NCI-H1105 (cell line): Measurements from ENCODE around the gene NOX5.

Experiments used
- DNase-seq: peaks from one replicate; lab custom pipeline; 2025; lab: John Stamatoyannopoulos, UW

The NOX5 gene

GRCh38 chr15:69100821-69101220 is 86.3 kb downstream of the NOX5 start:
- DNase-seq, result no peak

DNA sequence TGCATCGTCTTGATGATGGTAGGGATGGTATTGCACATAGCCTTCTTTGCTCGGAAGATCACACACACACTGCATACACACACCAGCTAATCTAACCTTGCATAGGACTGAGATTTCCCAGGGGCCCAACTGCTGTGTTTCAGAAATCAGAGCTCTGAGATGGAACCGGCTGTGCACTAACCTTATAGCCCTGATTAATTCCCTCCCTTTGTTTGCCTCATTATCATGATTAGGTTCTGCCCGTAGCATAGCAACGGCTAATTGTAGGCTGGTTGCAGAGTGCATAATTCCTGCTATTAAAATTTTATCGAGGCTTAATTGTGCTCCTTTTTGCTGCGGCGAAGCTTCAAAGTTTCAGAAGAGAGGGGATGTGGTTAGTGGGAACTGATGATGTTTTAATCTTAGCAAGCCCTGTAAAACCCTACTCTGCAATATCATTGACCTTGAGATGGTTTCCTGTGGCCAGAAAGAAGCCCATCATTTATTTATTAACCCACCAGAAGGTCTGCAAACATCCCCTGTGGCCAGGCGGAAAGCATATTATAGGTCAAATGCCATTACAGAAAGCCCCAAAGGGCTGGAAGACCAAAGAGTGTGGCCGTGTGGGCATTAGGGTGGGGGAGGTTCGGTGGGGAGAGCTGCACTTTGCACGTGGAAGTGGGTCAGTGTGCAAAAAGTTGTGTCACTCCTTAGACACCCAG is 89.7 kb downstream of the NOX5 start:
- DNase-seq, result peak; percentile 89

- DNase-seq, result no peak
Observed at GRCh38 chr15:69105451-69105985, 91.0 kb downstream of the NOX5 start.

DNA sequence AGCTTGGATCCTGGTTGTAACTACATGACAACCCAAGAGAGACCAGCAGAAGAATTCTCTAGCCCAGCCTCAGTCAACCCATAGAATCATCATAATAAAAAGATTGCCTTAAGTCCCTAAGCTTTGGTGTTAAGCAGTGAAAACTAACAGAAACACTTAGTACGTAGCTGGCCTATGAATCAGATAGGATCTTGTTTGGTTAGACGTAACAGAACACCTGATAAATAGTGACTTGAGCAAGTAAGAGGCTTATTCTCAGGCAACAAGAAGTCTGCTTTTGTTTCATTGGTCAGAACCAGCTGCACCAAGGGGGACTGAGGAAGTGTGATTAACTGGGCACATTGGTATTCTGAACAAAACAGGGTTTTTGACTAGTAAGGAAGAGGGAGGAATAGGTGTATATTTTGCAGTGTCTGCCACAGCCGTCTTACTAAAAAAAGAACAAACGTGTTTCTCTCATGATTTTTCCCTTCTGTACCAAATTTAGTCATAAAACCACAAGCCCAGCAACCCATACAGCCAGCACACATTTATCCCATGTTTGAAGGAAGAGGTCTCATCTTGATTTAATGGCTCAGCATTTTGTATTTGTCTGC is 92.6 kb downstream of the NOX5 start:
- DNase-seq, result no peak
